Keratinocyte (primary cell): ENCODE data around the gene PPP1R37. TPM values are rescaled to one million over a fixed set of nuclear protein-coding genes. Genes with fewer than 3 reads are reported as not detected.

Experiments used
- DNase-seq: peaks from one replicate; pipeline ENCODE4 v3.0.0-alpha.2; 2011; ENCODE audit warnings: low read depth, missing footprints, low spot score
- FAIRE-seq: peaks from 2 replicates; lab custom pipeline; 2011; peaks lifted over from hg19 to GRCh38; lab: Jason Lieb, UNC
- H2AFZ ChIP-seq: 2 replicates; pipeline ENCODE4 v1.6.0; 2012; ENCODE audit warnings: low read length, control low read depth, inconsistent platforms; ENCODE audit not compliant: control insufficient read depth
- H3K27ac ChIP-seq: 2 replicates; pipeline ENCODE4 v1.5.1; 2011; ENCODE audit warnings: low read length; ENCODE audit not compliant: control insufficient read depth, insufficient read depth
- H3K27me3 ChIP-seq: 3 replicates; pipeline ENCODE4 v1.6.0; 2011; ENCODE audit warnings: low read length; ENCODE audit not compliant: control insufficient read depth, insufficient read depth; ENCODE audit errors: extremely low read depth
- H3K36me3 ChIP-seq, 2 experiments: 2 replicates in 1 of 2; 3 replicates in 1 of 2; pipeline ENCODE4 v1.5.1; 2011; ENCODE audit warnings: low read length in 2 of 2, mild to moderate bottlenecking in 1 of 2; ENCODE audit not compliant: control insufficient read depth in 2 of 2, insufficient read depth in 2 of 2; ENCODE audit errors: extremely low read depth in 1 of 2
- H3K4me1 ChIP-seq: 3 replicates; pipeline ENCODE4 v1.5.1; 2011; ENCODE audit warnings: low read length; ENCODE audit not compliant: control insufficient read depth, insufficient read depth; ENCODE audit errors: extremely low read depth
- H3K4me2 ChIP-seq: 3 replicates; pipeline ENCODE4 v1.6.0; 2011; ENCODE audit warnings: low read depth, low read length; ENCODE audit not compliant: control insufficient read depth, insufficient read depth; ENCODE audit errors: extremely low read depth
- H3K4me3 ChIP-seq, 3 experiments: fragments of 200-600 bp in 1 of 3; sonication (generic) in 1 of 3; 2 replicates in 2 of 3; 3 replicates in 1 of 3; pipeline ENCODE4 v1.5.1; 2011 to 2016; ENCODE audit warnings: low read length in 3 of 3, mild to moderate bottlenecking in 3 of 3, control low read depth in 2 of 3, inconsistent platforms in 1 of 3, low read depth in 1 of 3, mixed read lengths in 1 of 3, mixed run types in 1 of 3, moderate library complexity in 1 of 3; ENCODE audit not compliant: control insufficient read depth in 2 of 3, insufficient read depth in 2 of 3; ENCODE audit errors: extremely low read depth in 1 of 3
- H3K79me2 ChIP-seq: 2 replicates; pipeline ENCODE4 v1.6.0; 2012; ENCODE audit warnings: low read length; ENCODE audit not compliant: control insufficient read depth, insufficient read depth
- H3K9ac ChIP-seq: 3 replicates; pipeline ENCODE4 v1.6.0; 2011; ENCODE audit warnings: low read length; ENCODE audit not compliant: control insufficient read depth, insufficient read depth; ENCODE audit errors: extremely low read depth
- H3K9me1 ChIP-seq: 3 replicates; pipeline ENCODE4 v1.6.0; 2011; ENCODE audit warnings: low read length; ENCODE audit not compliant: control insufficient read depth, insufficient read depth; ENCODE audit errors: extremely low read depth
- H3K9me3 ChIP-seq: 2 replicates; pipeline ENCODE4 v1.5.1; 2012; ENCODE audit warnings: low read depth, low read length; ENCODE audit not compliant: control insufficient read depth
- H4K20me1 ChIP-seq: 3 replicates; pipeline ENCODE4 v1.6.0; 2011; ENCODE audit warnings: low read length; ENCODE audit not compliant: control insufficient read depth, insufficient read depth; ENCODE audit errors: extremely low read depth
- EZH2 ChIP-seq: IDR thresholded peaks from one replicate; pipeline ENCODE4 v1.6.1; 2012; ENCODE audit warnings: inconsistent platforms, mild to moderate bottlenecking, low read length, moderate library complexity
- dilution Hi-C: fragments of 300-500 bp; cut with MboI; formaldehyde crosslinking; loops from one replicate; pipeline ENCODE4 v1.7.0; 2020; ENCODE audit warnings: low sequenced_read_pairs; ENCODE audit not compliant: extremely low pct_ligation_motif_present
- polyA plus RNA-seq, 5 experiments: library from polyadenylated mRNA; depleted of rRNA in 3 of 5; stranded (reverse) in 3 of 5; stranded (forward) in 1 of 5; unstranded in 1 of 5; fragments of >200 nt; gene quantifications; 1 replicate in 1 of 5; 2 replicates in 3 of 5; 3 replicates in 1 of 5; pipeline versions ENCODE4 v1.2.1 to v1.2.3, GENCODE V29; 2011 to 2012; ENCODE audit warnings: missing spikeins in 2 of 5, low read depth in 1 of 5, low replicate concordance in 1 of 5
- TF ChIP-seq, protein P1 (sequence below), 3 experiments: IDR thresholded peaks in 1 of 3; conservative IDR thresholded peaks in 1 of 3; optimal IDR thresholded peaks in 1 of 3; 2 replicates in 2 of 3; 3 replicates in 1 of 3; pipeline versions ENCODE3 to v1.5.1; 2011; ENCODE audit warnings: low read length in 3 of 3, mild to moderate bottlenecking in 3 of 3, moderate library complexity in 2 of 3, control low read depth in 1 of 3, inconsistent platforms in 1 of 3; ENCODE audit not compliant: insufficient read depth in 2 of 3; ENCODE audit errors: extremely low read depth in 1 of 3

The PPP1R37 gene
- polyA plus RNA-seq, 1 donor (not counting 4 experiments of a cell fraction or from before 2014, with no cell fraction given), result 8.6 TPM

DNA sequence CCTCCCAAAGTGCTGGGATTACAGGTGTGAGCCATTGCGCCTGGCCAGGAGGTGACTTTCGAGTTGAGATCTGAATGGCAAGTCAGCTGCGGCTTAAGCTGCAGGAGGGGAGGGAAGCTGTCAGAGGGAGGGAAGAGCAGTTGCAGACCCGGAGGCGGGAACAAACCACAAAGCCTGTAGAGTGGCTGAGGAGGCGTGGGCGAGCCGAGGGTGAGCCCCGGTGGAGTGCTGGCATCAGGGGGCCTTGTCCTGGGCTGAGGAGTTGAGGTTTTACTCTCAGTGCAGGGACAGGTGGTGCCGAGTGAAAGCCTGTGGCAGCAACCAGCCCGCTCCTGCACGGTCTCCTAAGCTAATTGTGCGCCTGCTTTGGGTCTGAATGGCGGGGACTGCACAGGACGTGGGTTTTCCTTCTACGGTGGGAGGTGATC lies 24.2 kb downstream of the PPP1R37 start:
- Histone ChIP-seq H2AFZ (no peak overlapping the region), H3K9ac (no peak overlapping the region)
- no peak for FAIRE-seq

DNA sequence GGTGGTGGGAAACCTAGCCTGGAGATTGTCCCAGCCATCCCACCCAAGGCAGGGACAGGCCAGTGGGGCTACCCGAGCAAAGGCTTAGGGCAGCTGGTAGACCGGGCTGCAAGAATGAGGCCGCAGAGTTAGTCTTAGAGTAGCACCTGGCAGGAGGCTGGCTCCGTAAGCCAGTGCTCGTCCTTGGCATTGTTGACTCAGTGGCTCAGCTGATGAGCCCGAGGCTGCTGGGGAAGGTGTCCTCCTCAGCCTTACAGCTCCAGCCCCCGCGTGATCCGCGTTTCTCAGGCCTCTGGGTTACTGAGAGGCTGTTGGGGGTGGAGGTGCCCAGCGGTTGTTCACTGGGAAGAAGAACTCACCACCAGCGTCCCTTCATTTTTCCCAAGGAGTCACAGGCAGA lies 24.7 kb downstream of the PPP1R37 start:
- DNase-seq, result no peak
- no peak for TF ChIP-seq EZH2
- TF ChIP-seq, protein P1, sequence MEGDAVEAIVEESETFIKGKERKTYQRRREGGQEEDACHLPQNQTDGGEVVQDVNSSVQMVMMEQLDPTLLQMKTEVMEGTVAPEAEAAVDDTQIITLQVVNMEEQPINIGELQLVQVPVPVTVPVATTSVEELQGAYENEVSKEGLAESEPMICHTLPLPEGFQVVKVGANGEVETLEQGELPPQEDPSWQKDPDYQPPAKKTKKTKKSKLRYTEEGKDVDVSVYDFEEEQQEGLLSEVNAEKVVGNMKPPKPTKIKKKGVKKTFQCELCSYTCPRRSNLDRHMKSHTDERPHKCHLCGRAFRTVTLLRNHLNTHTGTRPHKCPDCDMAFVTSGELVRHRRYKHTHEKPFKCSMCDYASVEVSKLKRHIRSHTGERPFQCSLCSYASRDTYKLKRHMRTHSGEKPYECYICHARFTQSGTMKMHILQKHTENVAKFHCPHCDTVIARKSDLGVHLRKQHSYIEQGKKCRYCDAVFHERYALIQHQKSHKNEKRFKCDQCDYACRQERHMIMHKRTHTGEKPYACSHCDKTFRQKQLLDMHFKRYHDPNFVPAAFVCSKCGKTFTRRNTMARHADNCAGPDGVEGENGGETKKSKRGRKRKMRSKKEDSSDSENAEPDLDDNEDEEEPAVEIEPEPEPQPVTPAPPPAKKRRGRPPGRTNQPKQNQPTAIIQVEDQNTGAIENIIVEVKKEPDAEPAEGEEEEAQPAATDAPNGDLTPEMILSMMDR (optimal IDR thresholded peaks at IDR 0.05 in 1 of 3, IDR thresholded peaks at IDR 0.05 in 1 of 3, conservative IDR thresholded peaks at IDR 0.05 in 1 of 3; ENCODE audit: extremely low read depth in 1 of 3, insufficient read depth in 2 of 3, low read length in 3 of 3), result no peak
- no peak overlapping the region for H3K4me3 ChIP-seq
- no peaks in the 10 kb centered on the region for H3K27me3 ChIP-seq
- no peak overlapping the region for H3K27ac ChIP-seq
- FAIRE-seq, result no peak
- H3K4me1 ChIP-seq, result peaks cover 2% of the 10 kb centered on the region
- peaks cover 0 to 4% of the 10 kb centered on the region in 2 experiments for H3K36me3 ChIP-seq
- peaks cover 3% of the 10 kb centered on the region for H3K9me1 ChIP-seq
- peaks cover 57% of the 10 kb centered on the region for H3K79me2 ChIP-seq
- no peak overlapping the region for H2AFZ ChIP-seq
- dilution Hi-C loops, result no loop called here
- peaks cover 34% of the 10 kb centered on the region for H4K20me1 ChIP-seq
- no peak overlapping the region for H3K4me2 ChIP-seq
- no peak overlapping the region for H3K9ac ChIP-seq
- no peaks in the 10 kb centered on the region for H3K9me3 ChIP-seq

More for the DNA sequence above, 24.2 kb downstream of the PPP1R37 start:
- Histone ChIP-seq H3K36me3 (peaks cover 0 to 4% of the 10 kb centered on the region in 2 experiments), H3K4me3 (no peak overlapping the region), H3K4me2 (no peak overlapping the region), H3K4me1 (no peaks in the 10 kb centered on the region), H3K9me3 (no peaks in the 10 kb centered on the region), H3K9me1 (peaks cover 7% of the 10 kb centered on the region), H3K27me3 (no peaks in the 10 kb centered on the region), H4K20me1 (peaks cover 35% of the 10 kb centered on the region), H3K27ac (no peak overlapping the region), H3K79me2 (peaks cover 60% of the 10 kb centered on the region)
- no peak for DNase-seq
- TF ChIP-seq EZH2, result no peak
- TF ChIP-seq, protein P1 (optimal IDR thresholded peaks at IDR 0.05 in 1 of 3, IDR thresholded peaks at IDR 0.05 in 1 of 3, conservative IDR thresholded peaks at IDR 0.05 in 1 of 3; ENCODE audit: extremely low read depth in 1 of 3, insufficient read depth in 2 of 3, low read length in 3 of 3), result no peak
- dilution Hi-C loops, result no loop called here
